NOMO-1 treated with DMSO at 0.1 percent for 48 hours (cell line): Measurements from ENCODE around the gene HOXA4.

Experiments used
- DNase-seq: peaks from one replicate; lab custom pipeline; 2025; ENCODE audit not compliant: unreplicated experiment; lab: John Stamatoyannopoulos, UW

HOXA4 gene

DNA sequence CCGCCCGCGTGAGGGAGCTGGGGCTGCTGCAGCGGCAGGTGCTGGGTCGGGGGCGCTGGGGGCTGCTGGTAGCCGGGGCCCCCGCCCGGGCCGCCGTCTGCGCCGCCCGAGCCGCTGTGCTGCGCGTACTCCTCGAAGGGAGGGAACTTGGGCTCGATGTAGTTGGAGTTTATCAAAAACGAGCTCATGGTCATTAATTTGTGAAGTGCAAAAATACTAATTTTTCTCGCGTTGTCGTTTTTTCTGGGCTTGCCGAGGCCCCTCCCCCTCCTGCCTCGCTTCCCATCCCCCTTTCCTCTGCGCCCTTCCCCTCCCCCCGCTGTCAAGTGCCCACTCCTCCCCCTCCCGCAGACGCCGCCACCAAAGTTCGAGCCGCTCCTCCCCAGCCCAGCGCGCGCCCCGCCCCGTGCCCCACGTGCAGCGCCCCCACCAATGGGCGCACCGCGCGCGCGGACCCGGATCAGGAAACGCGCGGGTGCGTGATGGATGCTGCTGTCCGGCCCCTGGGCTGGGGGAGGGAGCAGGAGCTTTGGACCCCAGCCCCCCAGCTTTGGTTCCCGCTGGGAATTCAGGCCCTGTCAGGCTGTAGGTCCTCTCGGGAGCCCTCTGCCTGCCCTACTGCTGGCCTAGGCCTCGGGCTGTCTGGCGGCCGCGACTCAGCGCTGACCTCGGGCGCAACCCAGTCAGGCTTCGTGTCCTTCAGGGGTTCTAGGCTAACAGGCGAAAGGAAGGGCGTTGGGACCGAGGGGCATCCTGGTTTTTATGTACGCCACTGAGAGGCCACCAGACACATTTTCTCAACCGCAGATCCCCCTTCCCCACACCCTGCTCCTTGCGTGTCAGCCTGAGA, at the start of gene HOXA4:
HOXA4 (minus strand) TSS at position 218 of the 850 bp plus-strand sequence; CDS start at position 194, 24 bp downstream.
- no peak for DNase-seq

DNA sequence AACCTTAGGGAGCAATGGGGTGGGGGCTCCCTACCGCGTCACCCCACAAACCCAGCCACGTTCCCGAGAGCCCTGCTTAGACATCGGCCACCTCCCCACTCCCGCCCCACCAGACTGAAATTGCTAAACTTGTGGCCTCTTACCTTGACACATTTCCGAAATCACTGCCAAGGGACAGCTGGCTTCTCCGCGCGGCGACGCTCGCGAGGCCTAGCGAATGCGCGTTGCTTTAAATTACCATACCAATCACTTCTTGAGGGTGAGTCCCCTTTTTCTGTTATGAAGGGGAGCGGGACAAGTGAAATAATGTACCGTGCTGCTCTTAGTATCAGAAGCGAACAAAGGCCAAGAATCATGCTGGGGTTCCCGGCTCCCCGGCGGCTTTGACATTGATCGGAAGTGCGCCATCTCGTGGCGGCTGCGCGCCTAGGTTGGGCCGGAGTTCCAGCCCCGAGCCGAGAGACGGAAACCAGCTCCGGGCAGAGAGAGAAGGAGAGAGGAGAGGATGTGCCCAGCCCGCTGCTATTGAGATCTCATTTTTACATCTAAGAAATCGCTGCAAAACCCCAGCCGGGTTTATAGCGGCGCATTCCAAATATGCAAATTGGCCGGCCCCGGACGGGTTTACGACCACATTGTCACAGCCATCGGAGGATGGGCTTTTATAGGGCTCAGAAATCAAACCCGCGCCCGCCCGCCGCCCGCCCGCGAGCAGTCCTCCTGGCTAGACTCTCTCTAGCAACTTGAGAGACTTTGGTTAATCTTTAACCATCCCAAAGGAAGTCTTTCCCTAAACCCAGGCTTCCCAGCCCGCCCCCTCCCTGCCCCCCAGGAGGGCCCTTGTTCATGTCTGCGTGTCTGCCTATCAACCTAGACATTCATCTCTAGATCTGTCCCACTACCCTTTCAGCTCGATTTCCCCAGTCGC, 49.2 kb upstream of the HOXA4 start:
- peak; percentile 73 for DNase-seq

DNA sequence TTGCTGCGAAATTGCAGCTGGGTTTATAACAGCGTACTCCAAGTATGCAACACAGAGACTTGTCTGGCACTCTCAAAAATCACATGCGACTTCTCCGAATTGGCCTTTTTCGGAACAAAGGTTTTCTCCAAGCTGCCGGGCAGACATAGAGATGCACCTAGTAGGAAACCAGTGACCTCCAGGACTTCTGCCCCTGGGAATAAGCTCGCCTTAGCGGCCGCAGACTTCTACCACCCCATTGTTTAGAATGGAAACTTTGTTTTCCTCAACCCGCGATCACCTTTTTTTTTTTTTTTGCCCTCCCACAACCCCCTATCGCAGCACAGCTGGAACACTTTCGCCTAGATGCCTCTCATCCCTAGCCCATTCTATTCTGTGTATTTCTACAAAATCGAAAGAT, 48.5 kb upstream of the HOXA4 start:
- no peak for DNase-seq

DNA sequence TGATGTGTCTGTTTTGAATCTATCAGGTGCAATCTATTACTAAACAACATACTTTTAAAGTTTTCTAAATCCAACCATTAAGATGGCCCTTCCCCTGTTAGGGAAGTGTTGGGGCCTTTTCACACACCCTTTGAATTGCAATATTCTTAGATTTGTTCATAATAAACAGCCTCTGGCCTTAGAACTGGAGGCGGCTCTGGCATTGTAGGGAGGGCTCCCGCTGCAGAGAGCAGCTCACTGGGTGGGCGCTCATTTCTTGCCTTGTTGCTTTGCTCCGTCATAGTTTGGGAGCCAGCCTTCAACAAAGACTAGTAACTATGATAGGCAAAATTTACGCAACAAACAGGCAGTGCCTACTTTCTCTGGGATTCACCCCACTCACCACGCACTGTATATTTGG, 47.8 kb upstream of the HOXA4 start:
- no peak for DNase-seq

DNA sequence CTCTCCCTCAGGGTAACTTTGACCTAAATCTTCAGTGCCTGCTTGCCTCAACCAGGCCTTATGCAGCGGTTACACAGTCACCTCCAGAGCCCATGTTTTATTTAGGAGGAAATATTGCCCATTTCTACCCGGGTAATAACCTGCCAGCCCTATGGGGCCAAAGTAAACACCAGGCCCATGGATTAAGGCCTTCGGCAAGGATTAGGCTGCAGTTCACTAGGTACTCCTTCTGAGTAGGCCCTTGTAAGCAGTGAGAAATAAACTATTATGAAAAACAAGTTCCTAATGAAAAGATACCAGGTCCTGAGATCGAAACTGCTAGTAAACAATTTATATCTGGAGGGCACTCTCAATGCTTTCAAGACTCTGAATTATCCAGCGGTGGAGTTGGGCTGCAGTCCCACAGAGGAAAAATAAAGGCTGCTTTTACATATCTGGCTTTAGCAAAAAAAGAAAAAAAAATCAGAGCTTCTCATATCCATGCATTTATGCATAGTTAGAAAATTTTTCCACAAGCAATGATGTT, 47.3 kb upstream of the HOXA4 start:
- no peak for DNase-seq

DNA sequence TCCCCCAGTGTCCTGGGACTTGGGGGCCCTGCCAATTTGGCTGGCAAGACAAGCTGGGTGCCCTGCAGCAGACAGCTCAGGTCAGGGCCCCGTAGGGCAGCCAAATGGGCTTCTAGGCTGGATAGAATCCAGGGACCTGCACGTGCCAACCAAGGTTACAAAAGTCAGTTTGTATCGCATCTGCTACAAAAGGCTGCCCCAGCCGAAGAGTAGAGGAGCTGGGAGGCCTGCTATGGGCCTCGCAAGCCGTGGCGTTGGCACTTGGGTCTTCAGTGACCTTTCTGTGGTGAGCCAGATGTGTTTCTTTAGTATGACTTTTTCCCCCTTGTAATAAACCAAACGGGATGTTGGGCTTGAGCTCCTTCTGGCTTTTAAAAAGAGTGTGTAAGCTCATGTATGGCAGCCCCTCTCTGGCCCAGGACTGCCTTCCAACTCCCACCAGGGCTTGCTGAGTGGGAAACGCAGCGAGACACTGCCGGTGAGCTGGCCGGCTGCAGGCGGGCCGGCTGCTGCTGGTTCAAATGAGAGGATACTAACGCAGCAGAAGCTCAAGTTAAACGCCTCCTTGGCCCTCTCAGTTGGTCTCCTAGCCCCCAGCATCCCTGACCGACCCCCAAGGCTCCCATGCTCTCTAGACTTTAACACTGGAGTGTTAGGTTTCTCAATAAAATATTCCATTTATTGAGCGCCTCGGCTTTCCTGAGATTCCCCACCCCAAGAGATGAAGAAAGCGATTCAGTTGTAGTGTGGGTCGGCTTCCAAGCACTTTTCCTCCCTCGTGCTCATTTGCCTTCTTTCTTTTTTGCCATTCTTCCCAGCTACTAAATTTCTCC, 46.6 kb upstream of the HOXA4 start:
- no peak for DNase-seq

DNA sequence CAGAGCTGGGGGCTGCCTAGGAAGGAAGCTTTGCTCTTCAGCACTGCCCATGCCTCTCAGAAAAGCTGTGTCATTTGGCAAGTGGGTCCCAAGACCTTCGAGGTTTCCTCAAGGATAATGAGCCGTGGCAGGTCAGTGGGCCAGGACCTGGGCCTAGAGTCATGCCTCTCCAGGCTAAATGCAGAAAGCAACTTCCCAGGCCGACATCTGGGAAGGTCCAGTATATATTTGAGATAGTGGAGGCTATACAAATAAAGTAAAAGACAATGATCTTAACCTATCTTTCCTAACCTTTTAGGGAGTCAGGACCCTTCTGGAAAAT, 45.9 kb upstream of the HOXA4 start:
- no peak for DNase-seq

DNA sequence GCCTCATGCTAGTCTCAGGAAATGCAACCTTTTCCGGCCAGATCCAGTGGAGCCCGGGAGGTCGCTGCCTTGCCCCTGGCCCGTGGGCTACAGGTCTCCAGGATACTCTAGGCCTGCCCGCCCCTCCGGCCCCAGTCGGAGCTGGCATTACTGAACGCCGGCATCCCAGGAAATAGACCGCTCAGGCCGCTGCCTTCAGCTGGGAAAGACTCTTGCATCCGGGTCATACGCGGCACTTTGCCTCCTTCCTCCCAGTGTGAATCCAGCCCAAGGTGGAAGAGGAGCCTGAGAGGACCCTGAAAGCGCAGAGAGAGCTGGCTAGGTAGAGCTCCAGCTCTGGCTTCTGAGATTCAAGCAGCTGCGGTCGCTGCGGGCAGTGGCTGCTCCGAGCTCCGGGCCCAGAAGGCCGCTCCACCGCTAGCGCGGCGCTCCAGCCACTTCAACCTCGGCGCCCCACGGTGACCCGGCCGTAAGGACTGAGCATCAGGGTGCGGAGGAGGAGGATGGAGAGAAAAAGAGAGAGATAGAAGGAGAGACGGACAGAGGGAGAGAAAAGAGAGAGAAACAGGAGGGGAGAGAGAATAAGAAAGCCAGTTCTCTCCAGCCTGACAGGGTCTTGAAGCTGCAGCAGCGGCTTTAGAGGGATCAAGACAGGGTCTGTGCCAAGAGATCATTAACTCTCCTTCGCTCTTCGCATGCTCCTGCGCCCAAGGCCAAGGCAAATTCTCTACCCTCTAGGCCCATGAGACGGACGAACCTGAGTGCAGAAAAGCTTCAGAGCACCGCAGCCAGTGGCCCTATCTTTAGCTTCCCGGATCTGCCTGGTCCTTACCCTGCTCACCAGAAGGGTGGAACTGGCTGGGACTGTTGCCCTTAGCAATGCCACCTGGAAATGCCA, 45.3 kb upstream of the HOXA4 start:
- no peak for DNase-seq

DNA sequence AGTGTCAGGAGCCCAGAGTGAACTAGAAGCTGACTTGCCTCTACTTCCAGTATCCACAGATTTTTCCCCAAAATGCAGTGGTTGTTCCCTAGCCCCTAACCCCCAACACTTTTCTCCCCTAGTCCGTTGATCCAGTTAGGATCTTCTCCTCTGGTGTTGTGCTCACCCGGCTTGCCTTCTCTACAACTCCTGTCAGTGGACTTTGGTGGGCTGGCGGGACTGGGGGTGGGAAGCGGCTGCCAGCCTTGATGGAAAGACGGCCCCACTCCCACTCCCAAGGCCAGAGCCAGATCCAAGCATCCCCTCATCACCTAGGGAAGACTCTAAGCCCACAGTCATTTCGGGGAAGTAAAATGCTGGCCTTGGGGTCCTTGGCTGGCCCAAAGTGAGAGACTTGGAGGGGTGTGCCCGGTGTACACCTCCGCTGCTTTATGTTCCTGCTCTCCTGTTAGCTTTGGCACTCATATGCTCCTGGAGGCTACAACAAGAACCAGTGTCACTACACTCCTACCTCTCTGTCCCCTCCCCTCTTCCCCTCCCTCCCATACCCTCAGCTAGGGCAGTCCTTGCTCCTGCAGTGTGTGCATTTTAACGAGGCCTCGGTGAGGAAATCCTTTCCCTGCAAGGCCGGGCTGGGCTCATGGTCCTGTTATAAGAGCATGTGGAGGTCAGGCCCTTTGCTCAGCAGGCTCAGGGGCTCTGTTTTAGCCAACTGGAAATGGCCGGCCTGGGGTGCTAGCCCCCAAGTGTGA, 44.5 kb upstream of the HOXA4 start:
- peak; percentile 62 for DNase-seq

DNA sequence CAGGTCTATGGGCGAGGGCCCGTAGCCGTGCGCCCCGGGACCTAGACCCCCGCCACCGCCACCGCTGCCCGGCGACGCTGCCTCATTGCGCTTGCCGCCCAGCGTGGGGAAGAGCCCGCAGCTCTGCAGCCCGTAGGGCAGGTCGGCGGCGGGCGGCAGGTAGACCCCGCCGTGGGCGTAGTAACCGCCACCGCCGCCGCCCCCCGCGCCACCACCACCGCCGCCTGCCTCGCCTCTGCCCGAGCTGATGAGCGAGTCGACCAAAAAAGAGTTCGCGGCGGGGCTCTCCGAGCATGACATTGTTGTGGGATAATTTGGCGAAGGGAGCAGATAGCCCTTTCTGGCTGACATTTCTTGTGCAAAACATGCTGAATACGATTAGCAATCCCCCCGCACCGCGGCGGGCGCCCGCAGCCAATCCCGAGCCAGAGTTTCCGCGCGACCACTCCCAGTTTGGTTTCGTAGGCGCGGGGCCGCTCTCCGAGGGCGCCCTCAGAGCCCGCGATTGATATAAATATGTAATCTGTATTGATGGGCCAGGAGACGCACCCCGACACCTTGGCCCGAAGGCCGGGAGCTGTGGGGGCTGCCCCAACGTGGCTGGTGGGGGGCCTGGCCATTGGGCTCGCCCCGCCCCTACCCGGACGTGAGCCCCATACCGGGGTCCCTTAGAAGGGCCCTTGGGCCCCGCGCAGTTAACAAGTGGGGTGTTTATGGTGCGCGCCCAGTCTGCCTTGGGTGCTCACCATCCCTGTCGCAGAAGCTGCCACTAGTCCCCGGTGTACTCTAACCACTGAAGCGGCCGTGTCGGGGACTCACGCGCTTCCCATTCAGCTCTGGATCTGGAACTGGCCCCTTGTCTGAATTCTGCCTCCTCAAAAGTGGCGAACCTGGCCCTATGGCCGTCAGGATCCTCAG, 43.7 kb upstream of the HOXA4 start, which contains the start of gene HOXA10:
HOXA10 (minus strand) TSS at position 365 of the 918 bp plus-strand sequence; CDS start at position 351, 14 bp downstream.
- DNase-seq, result peak; percentile 59

DNA sequence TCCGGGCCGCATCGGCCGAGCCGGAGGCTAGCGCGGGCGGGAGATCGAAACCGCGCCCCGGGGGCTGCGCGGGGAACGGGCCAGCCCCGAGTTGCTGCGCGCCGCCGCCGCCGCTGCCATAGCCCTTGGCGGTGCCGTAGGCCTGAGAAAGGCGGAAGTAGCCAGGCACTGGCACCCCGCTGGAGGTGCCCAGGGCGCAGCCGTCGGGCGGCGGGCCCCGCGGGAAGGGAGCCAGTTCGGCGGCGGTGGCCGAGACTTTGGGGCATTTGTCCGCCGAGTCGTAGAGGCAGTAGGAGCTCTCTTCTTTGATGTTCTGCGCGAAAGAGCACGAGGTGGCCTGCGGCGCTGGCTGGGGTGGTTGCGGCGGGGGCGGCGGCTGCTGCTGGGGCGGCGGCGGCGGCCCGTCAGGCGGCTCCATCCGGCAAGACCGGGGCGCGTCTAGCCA, 43.0 kb upstream of the HOXA4 start:
- no peak for DNase-seq

DNA sequence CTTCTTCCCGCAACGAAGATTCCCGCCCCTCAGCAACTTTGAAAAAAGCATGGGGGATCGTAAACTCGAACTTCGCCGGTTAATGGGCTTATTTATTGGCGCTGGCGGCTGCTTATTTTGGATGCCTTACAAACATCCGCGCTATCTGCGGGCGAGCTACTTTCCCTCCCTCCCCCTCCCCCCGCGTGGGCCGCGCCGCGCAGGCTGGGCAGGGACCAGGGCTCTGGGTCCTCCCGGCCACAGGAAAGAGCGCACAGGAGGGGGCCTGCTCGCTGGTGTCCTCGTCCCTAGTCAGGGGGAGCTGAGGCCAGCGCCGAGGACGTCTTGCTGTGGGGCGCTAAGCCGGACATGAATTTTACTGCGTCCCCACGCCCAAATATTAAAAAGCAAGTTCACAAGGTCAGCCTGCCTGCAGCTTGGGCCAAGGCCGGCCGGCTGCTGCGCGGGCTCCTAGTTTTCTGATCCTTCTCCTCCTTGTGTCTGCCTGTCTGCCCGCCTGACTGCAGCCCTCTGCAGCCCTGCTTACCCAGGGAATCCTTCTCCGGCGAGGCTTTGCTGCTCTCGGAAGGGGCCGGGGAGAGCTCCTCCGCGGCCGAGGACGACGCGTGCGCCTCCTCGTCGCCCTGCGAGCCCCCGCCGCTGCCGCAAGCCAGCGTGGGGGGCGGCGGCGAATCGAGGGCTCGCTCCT, 42.4 kb upstream of the HOXA4 start:
- DNase-seq, result no peak

DNA sequence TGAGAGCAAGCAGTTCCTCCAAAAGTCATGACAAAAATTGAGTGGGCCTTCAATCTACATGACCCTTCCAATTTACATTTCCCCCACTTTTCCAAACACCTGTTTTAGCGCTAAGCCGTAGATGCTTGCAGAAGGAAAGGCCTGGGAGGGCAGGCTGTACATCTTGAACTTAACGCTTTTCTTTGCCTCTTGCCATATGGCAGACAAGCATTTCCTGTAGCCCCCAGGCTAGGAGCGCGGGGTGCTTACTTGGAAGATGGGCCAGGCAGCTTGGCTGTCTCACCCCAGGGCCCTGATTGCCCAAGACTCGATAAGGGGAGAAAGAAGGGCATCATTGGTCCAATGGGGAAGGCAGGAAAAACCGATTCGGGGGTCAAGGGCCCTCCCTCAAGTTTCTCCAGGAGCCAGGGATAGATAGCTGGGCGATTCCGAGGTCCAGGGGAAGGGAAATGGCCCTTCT, 41.8 kb upstream of the HOXA4 start:
- no peak for DNase-seq

DNA sequence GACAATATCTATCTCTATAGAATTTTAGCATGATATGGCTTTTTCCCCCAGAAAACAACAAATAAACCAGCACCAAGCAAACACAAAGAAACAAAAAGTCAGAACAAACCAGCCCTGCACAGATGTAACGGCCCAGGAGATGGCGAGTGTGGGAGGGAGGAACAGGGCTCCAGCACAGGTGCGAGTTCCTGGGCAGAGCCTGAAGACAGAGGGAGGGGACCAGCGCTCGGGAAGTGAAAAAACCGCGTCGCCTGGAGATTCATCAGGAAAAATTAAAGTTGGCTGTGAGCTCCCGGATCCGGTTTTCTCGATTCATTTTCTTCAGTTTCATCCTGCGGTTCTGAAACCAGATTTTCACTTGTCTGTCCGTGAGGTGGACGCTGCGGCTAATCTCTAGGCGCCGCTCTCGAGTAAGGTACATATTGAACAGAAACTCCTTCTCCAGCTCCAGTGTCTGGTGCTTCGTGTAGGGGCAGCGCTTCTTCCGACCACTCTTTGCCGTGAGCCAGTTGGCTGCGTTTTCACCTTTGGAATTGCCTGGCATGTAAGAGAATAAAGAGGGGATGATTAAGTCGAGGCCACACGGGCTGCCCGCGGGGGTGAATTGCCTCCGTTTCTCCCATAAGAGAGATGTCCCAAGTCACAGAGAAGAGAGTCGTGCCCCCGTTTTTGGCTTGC, 41.2 kb upstream of the HOXA4 start:
- no peak for DNase-seq

DNA sequence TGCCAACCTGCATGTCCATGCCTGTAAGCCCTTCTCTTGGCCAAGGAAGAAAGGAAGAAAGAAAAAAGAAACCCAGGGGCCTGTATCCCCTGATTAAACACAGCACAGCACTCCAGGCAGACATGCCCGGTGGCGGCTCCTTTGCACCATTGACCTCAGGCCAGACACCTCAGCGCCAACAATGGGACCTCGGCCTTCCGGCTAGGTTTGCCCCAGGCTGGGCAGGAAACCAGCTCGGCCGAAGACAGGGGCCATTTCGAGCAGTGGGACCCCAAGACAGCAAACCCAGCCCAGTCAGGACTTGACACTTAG, 40.7 kb upstream of the HOXA4 start:
- DNase-seq, result no peak

DNA sequence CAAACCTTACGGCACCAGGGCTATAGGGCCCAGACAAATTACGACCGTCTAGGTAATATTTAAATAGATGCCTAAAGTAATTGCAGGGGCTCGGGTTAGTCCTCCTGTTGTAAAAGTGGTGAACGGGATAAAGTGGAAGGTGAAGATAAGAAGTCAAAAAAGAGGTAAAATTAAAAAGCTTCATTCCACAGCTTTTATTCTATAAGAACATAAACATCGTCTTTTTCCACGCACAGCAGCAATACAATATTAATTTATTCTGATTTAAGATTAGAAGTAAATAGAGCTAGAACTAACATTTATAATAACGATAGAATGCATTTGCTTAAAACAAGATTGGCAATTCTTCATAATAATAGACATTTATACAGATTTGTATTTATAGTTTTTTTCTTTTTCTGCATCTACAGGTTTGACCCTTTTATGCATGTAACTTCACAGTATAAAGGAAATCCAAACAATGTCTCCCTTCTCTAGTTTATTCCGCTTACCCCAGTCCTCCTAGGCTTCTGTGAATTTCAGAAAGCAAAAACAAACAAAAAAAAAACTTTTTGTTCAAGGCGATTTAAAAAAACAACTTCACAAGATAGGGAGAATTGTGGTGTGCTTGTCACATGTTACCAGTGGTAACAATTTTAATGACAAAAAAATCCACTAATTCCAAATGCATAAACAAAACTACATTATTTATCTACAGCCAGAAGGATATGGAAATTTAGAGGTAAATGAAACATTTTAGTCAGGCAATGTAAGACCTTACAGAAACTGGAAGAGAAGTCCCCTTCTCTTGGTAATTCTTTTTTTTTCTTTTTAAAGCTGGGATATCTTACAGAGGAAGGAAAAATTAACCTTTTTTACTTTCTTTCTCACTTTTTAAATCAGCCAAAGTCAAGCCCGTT, 40.1 kb upstream of the HOXA4 start:
- DNase-seq, result no peak
